Measurements from ENCODE around the gene C9orf72.

DNA sequence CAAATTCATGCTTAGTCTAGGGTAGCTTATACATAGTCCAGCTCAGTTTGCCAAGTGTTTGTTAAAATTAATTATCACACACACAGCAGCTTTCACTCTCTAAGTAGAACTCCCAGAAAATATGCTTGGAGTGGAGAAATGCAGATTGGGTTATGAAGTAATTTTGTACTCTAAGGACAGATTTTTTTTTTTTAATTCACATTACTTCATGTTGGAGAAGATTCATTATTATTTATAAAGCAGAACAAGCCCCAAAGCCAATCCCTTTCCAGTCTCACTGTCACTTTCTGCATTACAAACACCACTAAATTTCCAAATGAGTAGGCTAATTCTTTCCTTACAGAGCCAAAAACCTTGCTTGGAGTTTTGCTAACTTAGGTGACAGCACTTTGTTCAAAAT lies 11.7 kb upstream of the C9orf72 start:
- no peak for TF ChIP-seq CTCF (conservative IDR thresholded peaks at IDR 0.05; ENCODE audit: low read depth, low read length)
- TF ChIP-seq MAZ (IDR thresholded peaks at IDR 0.05; ENCODE audit: borderline replicate concordance, low read depth, low read length) = no peak
- TF ChIP-seq, protein P1, sequence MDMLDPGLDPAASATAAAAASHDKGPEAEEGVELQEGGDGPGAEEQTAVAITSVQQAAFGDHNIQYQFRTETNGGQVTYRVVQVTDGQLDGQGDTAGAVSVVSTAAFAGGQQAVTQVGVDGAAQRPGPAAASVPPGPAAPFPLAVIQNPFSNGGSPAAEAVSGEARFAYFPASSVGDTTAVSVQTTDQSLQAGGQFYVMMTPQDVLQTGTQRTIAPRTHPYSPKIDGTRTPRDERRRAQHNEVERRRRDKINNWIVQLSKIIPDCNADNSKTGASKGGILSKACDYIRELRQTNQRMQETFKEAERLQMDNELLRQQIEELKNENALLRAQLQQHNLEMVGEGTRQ (IDR thresholded peaks at IDR 0.05; ENCODE audit: low read depth, low read length) = no peak
- TF ChIP-seq POLR2A (IDR thresholded peaks at IDR 0.05; ENCODE audit: low read depth, low read length) = no peak
- TF ChIP-seq RFX5 (IDR thresholded peaks at IDR 0.05; ENCODE audit: low read depth, low read length) = no peak
- TF ChIP-seq SMC3 (IDR thresholded peaks at IDR 0.05; ENCODE audit: low read depth, low read length) = no peak
- no peak for TF ChIP-seq RCOR1 (IDR thresholded peaks at IDR 0.05; ENCODE audit: insufficient replicate concordance, low read length)
- no peak for TF ChIP-seq ELK1 (IDR thresholded peaks at IDR 0.05; ENCODE audit: borderline replicate concordance, low read depth, low read length)
- TF ChIP-seq FOS (IDR thresholded peaks at IDR 0.05; ENCODE audit: low read depth, low read length) = no peak
- no peak for TF ChIP-seq RAD21 (IDR thresholded peaks at IDR 0.05; ENCODE audit: low read length)
